Transverse colon (tissue), 4 donors: ENCODE results near the gene MSX1. TPM values are rescaled to one million over a fixed set of nuclear protein-coding genes. Genes with fewer than 3 reads are reported as not detected.
A peak's percentile ranks its signal among the peaks of the same experiment; 100 is the strongest.

Experiments used
- DNase-seq: peaks from one replicate; pipeline ENCODE4 v3.0.0-alpha.2; 2019
- H3K27ac ChIP-seq, 4 donors: fragments of 200-600 bp; sonication (generic); 2 replicates each; pipeline ENCODE4 v1.5.1; 2016 to 2018; ENCODE audit warnings: inconsistent platforms in 4 of 4
- H3K27me3 ChIP-seq: fragments of 200-600 bp; sonication (generic); 2 replicates; pipeline ENCODE4 v1.5.1; 2017; ENCODE audit warnings: inconsistent platforms
- H3K36me3 ChIP-seq, 4 donors: fragments of 200-600 bp; sonication (generic); 2 replicates each; pipeline ENCODE4 v1.5.1; 2017 to 2019; ENCODE audit warnings: inconsistent platforms in 4 of 4
- H3K4me1 ChIP-seq, 4 donors: fragments of 200-600 bp; sonication (generic); 2 replicates each; pipeline ENCODE4 v1.5.1; 2017 to 2020; ENCODE audit warnings: inconsistent platforms in 4 of 4
- H3K4me3 ChIP-seq, 4 donors: fragments of 200-600 bp; sonication (generic); 1 replicate in 1 of 4; 2 replicates in 3 of 4; pipeline versions ENCODE4 v1.5.1 to v1.6.1; 2017 to 2019; ENCODE audit warnings: inconsistent platforms in 4 of 4
- H3K9me3 ChIP-seq, 2 donors: fragments of 200-600 bp; sonication (generic); 2 replicates each; pipeline ENCODE4 v1.5.1; 2017 to 2019; ENCODE audit warnings: inconsistent platforms in 2 of 2
- CTCF ChIP-seq, 5 experiments: fragments of 200-600 bp in 3 of 5; fragments of 450-650 bp in 2 of 5; sonication (generic) in 3 of 5; IDR thresholded peaks; 1 replicate in 2 of 5; 2 replicates in 3 of 5; pipeline ENCODE4 v1.5.1; 2016 to 2017; ENCODE audit warnings: antibody characterized with exemption in 5 of 5, inconsistent platforms in 3 of 5, mild to moderate bottlenecking in 2 of 5, moderate library complexity in 1 of 5
- EP300 ChIP-seq: sonication (generic); formaldehyde crosslinking; IDR thresholded peaks from one replicate; pipeline ENCODE4 v1.6.1; 2017; ENCODE audit warnings: antibody characterized with exemption, low read depth
- POLR2A ChIP-seq: fragments of 450-650 bp; IDR thresholded peaks from one replicate; pipeline ENCODE4 v1.6.1; 2016; ENCODE audit warnings: antibody characterized with exemption, mild to moderate bottlenecking, moderate library complexity
- POLR2AphosphoS5 ChIP-seq, 3 donors: sonication (generic); formaldehyde crosslinking; IDR thresholded peaks; one replicate each; pipeline ENCODE4 v1.6.1; 2016; ENCODE audit warnings: antibody characterized with exemption in 3 of 3
- WGBS, 2 donors: methylation state at CpG; one replicate each; pipeline ENCODE4 v1.1.5; 2018; ENCODE audit warnings: low coverage in 1 of 2; 5-methylcytosine and 5-hydroxymethylcytosine counted together
- in situ Hi-C, 4 donors: fragments of 200-750 bp; cut with MboI; loops; one replicate each; pipeline versions ENCODE4 v1.15.0 to v1.15.1; 2017; ENCODE audit warnings: low sequenced_read_pairs in 3 of 4, low pct_ligation_motif_present in 1 of 4, low pct_unique_long_range_greater_than_20kb in 1 of 4
- intact Hi-C: fragments of 100-400 bp; cut with DNase I; formaldehyde crosslinking; loops from one replicate; pipeline ENCODE4 v1.15.1; 2023; ENCODE audit warnings: low total_unique reads
- total RNA-seq, 4 donors: library from RNA; depleted of rRNA; stranded (reverse); fragments of >200 nt; gene quantifications; one replicate each; pipeline ENCODE4 v1.1.0, GENCODE V29; 2016

MSX1 gene
- total RNA-seq, 4 donors from 2014 or later = 0.41 TPM; not detected in 3

GRCh38 chr4:4866124-4866865, 6.8 kb downstream of the MSX1 start:
- WGBS, 2 donors = 8% methylated on average over 44 of the region's 44 CpGs; no CpG with 5 or more reads in 1 of the 2 donors
- TF ChIP-seq CTCF (IDR thresholded peaks at IDR 0.05) (no peak), POLR2AphosphoS5 (IDR thresholded peaks at IDR 0.05) (peak in 1 of 3 donors; percentile 26), EP300 (no peak), POLR2A (no peak)
- intact Hi-C loops (no loop called here), in situ Hi-C loops (loop anchor here in 1 of 4 donors (25.0 kb wide), 1 partner anchor 379 kb away; no protein-coding TSS in a partner anchor)
- H3K9me3 ChIP-seq = no peaks in the 10 kb centered on the region
- DNase-seq = no peak
- H3K36me3 ChIP-seq = no peaks in the 10 kb centered on the region
- peak overlapping the region in 2 of 4 donors; percentile 4 to 22 for H3K4me3 ChIP-seq
- H3K27me3 ChIP-seq = peaks cover 100% of the 10 kb centered on the region
- H3K27ac ChIP-seq = no peak overlapping the region
- peaks cover 0 to 28% (median 17%) of the 10 kb centered on the region in 4 donors for H3K4me1 ChIP-seq

- H3K36me3 ChIP-seq = no peaks in the 10 kb centered on the region
- no peak for DNase-seq
- TF ChIP-seq CTCF (IDR thresholded peaks at IDR 0.05) (no peak), EP300 (no peak), POLR2AphosphoS5 (IDR thresholded peaks at IDR 0.05) (no peak), POLR2A (no peak)
- WGBS, 2 donors = 6% methylated on average over 22 of the region's 41 CpGs; no CpG with 5 or more reads in 1 of the 2 donors
- peaks cover 100% of the 10 kb centered on the region for H3K27me3 ChIP-seq
- intact Hi-C loops = no loop called here
- peak overlapping the region in 1 of 4 donors; percentile 22 for H3K4me3 ChIP-seq
- peaks cover 0 to 33% (median 15%) of the 10 kb centered on the region in 4 donors for H3K4me1 ChIP-seq
- in situ Hi-C loops = loop anchor here in 1 of 4 donors (25.0 kb wide), 1 partner anchor 380 kb away; no protein-coding TSS in a partner anchor
- no peak overlapping the region for H3K27ac ChIP-seq
- H3K9me3 ChIP-seq = no peaks in the 10 kb centered on the region
Observed at GRCh38 chr4:4866866-4867374, 7.5 kb downstream of the MSX1 start.

GRCh38 chr4:4867375-4868039, 8.0 kb downstream of the MSX1 start:
- DNase-seq = no peak
- 11% methylated on average over 26 of the region's 36 CpGs; no CpG with 5 or more reads in 1 of the 2 donors for WGBS, 2 donors

More at GRCh38 chr4:4867375-4868039, 8.0 kb downstream of the MSX1 start:
- intact Hi-C loops = no loop called here
- peak overlapping the region in 1 of 4 donors; percentile 22 for H3K4me3 ChIP-seq
- in situ Hi-C loops = loop anchor here in 1 of 4 donors (25.0 kb wide), 1 partner anchor 380 kb away; no protein-coding TSS in a partner anchor
- no peak for TF ChIP-seq CTCF (IDR thresholded peaks at IDR 0.05)
- no peak for TF ChIP-seq POLR2AphosphoS5 (IDR thresholded peaks at IDR 0.05)
- no peak for TF ChIP-seq EP300
- no peak for TF ChIP-seq POLR2A
- H3K9me3 ChIP-seq = no peaks in the 10 kb centered on the region
- peaks cover 100% of the 10 kb centered on the region for H3K27me3 ChIP-seq
- no peak overlapping the region for H3K27ac ChIP-seq
- peaks cover 0 to 34% (median 15%) of the 10 kb centered on the region in 4 donors for H3K4me1 ChIP-seq
- H3K36me3 ChIP-seq = no peaks in the 10 kb centered on the region
